Endodermal cell (in vitro differentiated cells): ENCODE measurements around the gene LAMA1. TPM values are rescaled to one million over a fixed set of nuclear protein-coding genes. Genes with fewer than 3 reads are reported as not detected.

Experiments
- DNase-seq: peaks from one replicate; pipeline ENCODE4 v3.0.0-alpha.2; 2017
- H3K27ac ChIP-seq: 2 replicates; pipeline ENCODE4 v1.5.1; 2013; ENCODE audit warnings: mild to moderate bottlenecking, low read depth, low read length, moderate library complexity
- H3K27me3 ChIP-seq: 2 replicates; pipeline ENCODE4 v1.6.1; 2013; ENCODE audit warnings: mild to moderate bottlenecking, low read length, moderate library complexity; ENCODE audit not compliant: insufficient read depth, control insufficient read depth, poor library complexity, severe bottlenecking
- H3K36me3 ChIP-seq: 2 replicates; pipeline ENCODE4 v1.7.0; 2013; ENCODE audit warnings: mild to moderate bottlenecking, low read length, moderate library complexity; ENCODE audit not compliant: control insufficient read depth, insufficient read depth
- H3K4me1 ChIP-seq: one replicate; pipeline ENCODE4 v1.7.0; 2013; ENCODE audit warnings: low read length; ENCODE audit not compliant: control insufficient read depth, insufficient read depth
- H3K4me3 ChIP-seq: 2 replicates; pipeline ENCODE4 v1.5.1; 2013; ENCODE audit warnings: mild to moderate bottlenecking, low read length, moderate library complexity
- H3K9ac ChIP-seq: 2 replicates; pipeline ENCODE4 v1.6.1; 2013; ENCODE audit warnings: mild to moderate bottlenecking, low read length, moderate library complexity; ENCODE audit not compliant: poor library complexity, severe bottlenecking; ENCODE audit errors: extremely low read depth
- H3K9me3 ChIP-seq: 2 replicates; pipeline ENCODE4 v1.6.1; 2013; ENCODE audit warnings: mild to moderate bottlenecking, low read length, moderate library complexity; ENCODE audit not compliant: control insufficient read depth
- H3K27ac Mint-ChIP-seq: 2 replicates; pipeline ENCODE4 v1.8.0; 2020; ENCODE audit warnings: mixed read lengths
- H3K27me3 Mint-ChIP-seq: 2 replicates; pipeline ENCODE4 v1.8.0; 2021; ENCODE audit warnings: mild to moderate bottlenecking, mixed read lengths; ENCODE audit not compliant: insufficient read depth
- H3K36me3 Mint-ChIP-seq: 2 replicates; pipeline ENCODE4 v1.8.0; 2020; ENCODE audit warnings: low read depth, mixed read lengths
- H3K4me1 Mint-ChIP-seq: 2 replicates; pipeline ENCODE4 v1.8.0; 2020; ENCODE audit warnings: mixed read lengths
- H3K4me3 Mint-ChIP-seq: 2 replicates; pipeline ENCODE4 v1.8.0; 2020; ENCODE audit warnings: mild to moderate bottlenecking, moderate library complexity, mixed read lengths
- H3K9me3 Mint-ChIP-seq: 2 replicates; pipeline ENCODE4 v1.8.0; 2020; ENCODE audit warnings: mild to moderate bottlenecking, mixed read lengths
- WGBS, 2 experiments: methylation state at CpG; one replicate each; pipeline versions ENCODE4 v1.1.5 to v1.1.7; 2013; ENCODE audit warnings: missing lambda C conversion rate in 2 of 2, mixed read lengths in 1 of 2; ENCODE audit not compliant: insufficient coverage in 1 of 2, insufficient read length in 1 of 2; 5-methylcytosine and 5-hydroxymethylcytosine counted together
- total RNA-seq, 2 donors: library from RNA; stranded (reverse); fragmentation: NEBNext Ultra II Directional in 1 of 2; extraction: Animal tissue kit (Norgen Biotek cat#: 25700) in 1 of 2; gene quantifications; 2 replicates in 1 of 2; 3 replicates in 1 of 2; pipeline ENCODE4 v1.2.1, GENCODE V29; 2021
- TF ChIP-seq, protein P1 (sequence below): fragments of 200-600 bp; sonication (generic); conservative IDR thresholded peaks from 2 replicates; pipeline ENCODE4 v1.5.0; 2021; ENCODE audit warnings: antibody characterized with exemption, mild to moderate bottlenecking

The LAMA1 gene
- total RNA-seq, 2 donors from 2014 or later: 198 to 316 TPM

DNA sequence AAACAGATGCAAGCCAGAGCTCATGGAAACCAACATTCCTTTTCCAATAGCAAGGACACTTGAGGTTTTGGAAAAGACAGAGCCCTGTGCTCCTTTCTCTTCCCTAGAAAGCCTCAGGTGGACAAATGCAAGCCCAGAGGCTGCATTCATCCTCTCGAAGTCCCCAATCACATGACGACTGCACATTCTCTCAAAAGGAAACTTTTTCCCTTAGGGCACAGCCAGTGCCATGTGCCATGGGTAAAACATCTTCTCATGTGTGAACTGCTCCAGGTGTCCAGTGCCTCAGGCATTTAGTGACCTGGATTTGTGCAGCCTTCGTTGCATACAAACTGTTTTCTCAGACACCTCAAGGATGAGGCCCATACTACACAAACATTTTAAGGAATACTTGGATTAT lies 140.7 kb downstream of the LAMA1 start:
- H3K4me1 ChIP-seq: no peaks in the 10 kb centered on the region
- H3K36me3 Mint-ChIP-seq: peaks cover 80% of the 10 kb centered on the region

DNA sequence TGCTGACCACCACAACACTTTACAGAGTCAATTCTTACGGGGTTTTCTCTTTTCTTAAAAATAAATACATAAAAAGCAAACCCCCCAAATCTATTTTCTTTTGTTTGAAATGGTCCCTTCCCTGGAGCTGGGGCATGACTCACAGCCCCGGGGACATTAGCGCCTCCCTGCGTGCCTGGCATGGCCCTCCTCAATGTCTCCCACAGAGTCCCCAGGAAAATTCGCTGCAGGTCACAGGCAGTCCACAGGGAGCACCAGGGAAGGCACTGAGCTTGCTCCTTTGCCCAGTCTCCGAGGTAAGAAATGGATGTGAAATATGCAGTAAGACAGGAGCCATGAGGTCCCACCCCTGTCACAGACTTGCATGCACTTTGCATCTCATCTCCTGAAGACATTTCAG lies 142.5 kb downstream of the LAMA1 start:
- Mint-ChIP-seq H3K9me3 (no peaks in the 10 kb centered on the region), H3K36me3 (peaks cover 80% of the 10 kb centered on the region), H3K27me3 (no peaks in the 10 kb centered on the region), H3K4me3 (no peak overlapping the region), H3K4me1 (no peaks in the 10 kb centered on the region), H3K27ac (no peak overlapping the region)
- TF ChIP-seq, protein P1, sequence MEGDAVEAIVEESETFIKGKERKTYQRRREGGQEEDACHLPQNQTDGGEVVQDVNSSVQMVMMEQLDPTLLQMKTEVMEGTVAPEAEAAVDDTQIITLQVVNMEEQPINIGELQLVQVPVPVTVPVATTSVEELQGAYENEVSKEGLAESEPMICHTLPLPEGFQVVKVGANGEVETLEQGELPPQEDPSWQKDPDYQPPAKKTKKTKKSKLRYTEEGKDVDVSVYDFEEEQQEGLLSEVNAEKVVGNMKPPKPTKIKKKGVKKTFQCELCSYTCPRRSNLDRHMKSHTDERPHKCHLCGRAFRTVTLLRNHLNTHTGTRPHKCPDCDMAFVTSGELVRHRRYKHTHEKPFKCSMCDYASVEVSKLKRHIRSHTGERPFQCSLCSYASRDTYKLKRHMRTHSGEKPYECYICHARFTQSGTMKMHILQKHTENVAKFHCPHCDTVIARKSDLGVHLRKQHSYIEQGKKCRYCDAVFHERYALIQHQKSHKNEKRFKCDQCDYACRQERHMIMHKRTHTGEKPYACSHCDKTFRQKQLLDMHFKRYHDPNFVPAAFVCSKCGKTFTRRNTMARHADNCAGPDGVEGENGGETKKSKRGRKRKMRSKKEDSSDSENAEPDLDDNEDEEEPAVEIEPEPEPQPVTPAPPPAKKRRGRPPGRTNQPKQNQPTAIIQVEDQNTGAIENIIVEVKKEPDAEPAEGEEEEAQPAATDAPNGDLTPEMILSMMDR: no peak
- Histone ChIP-seq H3K9ac (no peak overlapping the region), H3K4me3 (no peak overlapping the region), H3K4me1 (no peaks in the 10 kb centered on the region), H3K27me3 (no peaks in the 10 kb centered on the region), H3K36me3 (peaks cover 93% of the 10 kb centered on the region), H3K9me3 (no peaks in the 10 kb centered on the region), H3K27ac (no peak overlapping the region)
- 89 to 91% methylated on average over 3 to 6 of the region's 6 CpGs for WGBS, 2 experiments
- peak; percentile 59 for DNase-seq

More for the DNA sequence above, 140.7 kb downstream of the LAMA1 start:
- Histone ChIP-seq H3K9ac (no peak overlapping the region), H3K36me3 (peaks cover 91% of the 10 kb centered on the region), H3K9me3 (no peaks in the 10 kb centered on the region), H3K27me3 (no peaks in the 10 kb centered on the region), H3K27ac (no peak overlapping the region), H3K4me3 (no peak overlapping the region)
- TF ChIP-seq, protein P1: no peak
- Mint-ChIP-seq H3K9me3 (no peaks in the 10 kb centered on the region), H3K27me3 (no peaks in the 10 kb centered on the region), H3K4me1 (no peaks in the 10 kb centered on the region), H3K27ac (no peak overlapping the region), H3K4me3 (no peak overlapping the region)
- 70 to 81% methylated on average over 2 to 3 of the region's 3 CpGs for WGBS, 2 experiments
- DNase-seq: peak; percentile 7

DNA sequence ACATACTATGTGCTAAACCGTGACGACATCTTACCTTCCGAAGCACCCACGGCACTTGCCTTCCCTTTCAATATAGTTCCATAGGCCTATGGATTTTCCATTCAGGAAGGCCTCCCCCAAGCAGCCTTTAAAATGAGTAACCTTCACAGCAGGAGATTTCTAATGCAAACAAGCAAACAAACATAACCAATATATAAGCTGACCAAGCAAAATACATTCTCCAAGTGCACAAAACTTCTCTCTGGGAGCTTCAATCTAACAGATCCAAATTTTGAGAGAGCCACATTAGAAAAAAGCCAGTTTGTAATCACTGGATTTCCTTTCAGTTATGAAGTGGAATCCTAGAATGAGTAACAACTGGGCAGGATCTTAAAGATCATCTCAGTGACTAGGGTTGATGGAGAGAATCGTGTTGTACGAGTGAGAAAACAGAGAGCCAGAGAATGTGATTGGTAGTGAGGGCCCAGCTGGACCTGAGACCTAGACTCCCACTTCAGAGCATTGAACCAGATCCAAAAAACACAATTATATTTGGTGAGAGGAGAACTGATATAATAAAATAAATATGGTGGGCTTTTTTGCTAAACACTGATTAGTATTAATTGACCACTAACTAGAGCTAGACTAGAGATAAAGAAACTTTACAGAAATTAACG lies 145.6 kb downstream of the LAMA1 start:
- no peak overlapping the region for H3K4me3 Mint-ChIP-seq
- H3K36me3 Mint-ChIP-seq: peaks cover 82% of the 10 kb centered on the region
- Histone ChIP-seq H3K4me3 (no peak overlapping the region), H3K36me3 (peaks cover 96% of the 10 kb centered on the region), H3K27ac (no peak overlapping the region), H3K9me3 (no peaks in the 10 kb centered on the region), H3K4me1 (no peaks in the 10 kb centered on the region), H3K27me3 (no peaks in the 10 kb centered on the region), H3K9ac (no peak overlapping the region)
- no peak for DNase-seq
- H3K4me1 Mint-ChIP-seq: no peaks in the 10 kb centered on the region
- TF ChIP-seq, protein P1: no peak
- no peaks in the 10 kb centered on the region for H3K9me3 Mint-ChIP-seq
- WGBS, 2 experiments: 85 to 93% methylated on average over 6 to 7 of the region's 7 CpGs
- H3K27ac Mint-ChIP-seq: peak overlapping the region; percentile 9
- no peaks in the 10 kb centered on the region for H3K27me3 Mint-ChIP-seq
